Astrocyte (in vitro differentiated cells and primary cell): ENCODE data around the gene MCTP2. TPM values are rescaled to one million over a fixed set of nuclear protein-coding genes. Genes with fewer than 3 reads are reported as not detected.

ENCODE experiments used
- DNase-seq: peaks from one replicate; pipeline ENCODE4 v3.0.0-alpha.2; 2010; ENCODE audit warnings: low read depth
- FAIRE-seq: peaks from 2 replicates; lab custom pipeline; 2011; peaks lifted over from hg19 to GRCh38; lab: Jason Lieb, UNC
- H2AFZ ChIP-seq: 2 replicates; pipeline ENCODE4 v1.6.0; 2012; ENCODE audit warnings: low read depth, low read length, inconsistent platforms
- H3K27ac ChIP-seq: 2 replicates; pipeline ENCODE4 v1.5.1; 2011; ENCODE audit warnings: low read depth, low read length, inconsistent platforms
- H3K27me3 ChIP-seq: 2 replicates; pipeline ENCODE4 v1.6.0; 2011; ENCODE audit warnings: low read length, inconsistent platforms; ENCODE audit not compliant: insufficient read depth
- H3K36me3 ChIP-seq: 2 replicates; pipeline ENCODE4 v1.5.1; 2011; ENCODE audit warnings: low read length, inconsistent platforms; ENCODE audit not compliant: insufficient read depth
- H3K4me1 ChIP-seq: 2 replicates; pipeline ENCODE4 v1.5.1; 2011; ENCODE audit warnings: low read length, inconsistent platforms; ENCODE audit not compliant: insufficient read depth
- H3K4me2 ChIP-seq: 2 replicates; pipeline ENCODE4 v1.6.0; 2012; ENCODE audit warnings: low read length, inconsistent platforms
- H3K4me3 ChIP-seq: 2 replicates; pipeline ENCODE4 v1.5.1; 2011; ENCODE audit warnings: low read depth, mild to moderate bottlenecking, low read length, inconsistent platforms; ENCODE audit not compliant: insufficient read depth
- H3K79me2 ChIP-seq: 2 replicates; pipeline ENCODE4 v1.6.0; 2012; ENCODE audit warnings: mild to moderate bottlenecking, low read length, inconsistent platforms; ENCODE audit not compliant: insufficient read depth
- H3K9ac ChIP-seq: 2 replicates; pipeline ENCODE4 v1.6.0; 2012; ENCODE audit warnings: mild to moderate bottlenecking, low read length, inconsistent platforms
- H3K9me3 ChIP-seq: 2 replicates; pipeline ENCODE4 v1.5.1; 2012; ENCODE audit warnings: low read depth, mild to moderate bottlenecking, low read length, inconsistent platforms; ENCODE audit not compliant: insufficient read depth
- H4K20me1 ChIP-seq: 2 replicates; pipeline ENCODE4 v1.6.0; 2012; ENCODE audit warnings: low read length, inconsistent platforms; ENCODE audit not compliant: insufficient read depth
- H3K27ac Mint-ChIP-seq: one replicate; pipeline ENCODE4 v1.8.0; 2021; ENCODE audit warnings: mild to moderate bottlenecking, mixed read lengths; ENCODE audit not compliant: unreplicated experiment
- H3K27me3 Mint-ChIP-seq: one replicate; pipeline ENCODE4 v1.8.0; 2021; ENCODE audit warnings: low read depth, mixed read lengths; ENCODE audit not compliant: unreplicated experiment
- H3K36me3 Mint-ChIP-seq: one replicate; pipeline ENCODE4 v1.8.0; 2021; ENCODE audit warnings: low read depth, mixed read lengths; ENCODE audit not compliant: unreplicated experiment
- H3K4me1 Mint-ChIP-seq: one replicate; pipeline ENCODE4 v1.8.0; 2021; ENCODE audit warnings: low read depth, mixed read lengths; ENCODE audit not compliant: unreplicated experiment
- H3K4me3 Mint-ChIP-seq: one replicate; pipeline ENCODE4 v1.8.0; 2021; ENCODE audit warnings: mild to moderate bottlenecking, moderate library complexity, mixed read lengths; ENCODE audit not compliant: unreplicated experiment
- H3K9me3 Mint-ChIP-seq: one replicate; pipeline ENCODE4 v1.8.0; 2021; ENCODE audit warnings: mild to moderate bottlenecking, mixed read lengths; ENCODE audit not compliant: unreplicated experiment
- EZH2 ChIP-seq: IDR thresholded peaks from 2 replicates; pipeline ENCODE4 v1.6.1; 2012; ENCODE audit warnings: mild to moderate bottlenecking, low read length, inconsistent platforms; ENCODE audit not compliant: insufficient read depth
- total RNA-seq: library from RNA; stranded (reverse); gene quantifications from 2 replicates; pipeline ENCODE4 v1.2.1, GENCODE V29; 2021
- TF ChIP-seq, protein P1 (sequence below): IDR thresholded peaks from 2 replicates; pipeline ENCODE4 v1.5.1; 2011; ENCODE audit warnings: low read depth, mild to moderate bottlenecking, inconsistent platforms, low read length, moderate library complexity; ENCODE audit not compliant: insufficient read depth

The MCTP2 gene
- total RNA-seq, 1 donor from 2014 or later = 2.6 TPM

DNA sequence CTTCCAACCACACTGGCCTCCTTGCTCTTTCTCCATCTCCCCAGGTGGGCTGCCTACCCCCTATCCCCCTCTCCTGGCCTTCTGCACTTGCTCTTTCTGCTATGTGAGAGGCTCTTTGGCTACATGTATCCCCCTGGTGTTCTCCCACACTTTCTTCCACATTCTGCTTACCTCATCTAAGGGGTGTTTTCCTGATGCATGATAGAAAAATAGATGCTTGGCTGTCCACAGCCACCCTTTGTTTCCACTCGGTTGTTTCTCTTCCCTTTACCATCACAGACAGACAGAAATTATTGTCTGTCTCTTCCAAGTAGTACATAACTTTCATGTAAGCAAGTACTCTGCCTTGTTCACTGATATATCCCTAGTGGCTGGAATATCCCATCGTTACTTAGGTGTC is 39.2 kb downstream of the MCTP2 start:
- DNase-seq = no peak
- Histone ChIP-seq H3K79me2 (no peaks in the 10 kb centered on the region), H4K20me1 (no peaks in the 10 kb centered on the region), H3K9me3 (no peaks in the 10 kb centered on the region), H3K9ac (no peak overlapping the region), H3K4me1 (no peaks in the 10 kb centered on the region), H3K27ac (no peak overlapping the region), H3K4me3 (no peak overlapping the region), H3K36me3 (no peaks in the 10 kb centered on the region), H3K27me3 (no peaks in the 10 kb centered on the region), H3K4me2 (no peak overlapping the region), H2AFZ (no peak overlapping the region)
- no peaks in the 10 kb centered on the region for H3K36me3 Mint-ChIP-seq
- TF ChIP-seq, protein P1, sequence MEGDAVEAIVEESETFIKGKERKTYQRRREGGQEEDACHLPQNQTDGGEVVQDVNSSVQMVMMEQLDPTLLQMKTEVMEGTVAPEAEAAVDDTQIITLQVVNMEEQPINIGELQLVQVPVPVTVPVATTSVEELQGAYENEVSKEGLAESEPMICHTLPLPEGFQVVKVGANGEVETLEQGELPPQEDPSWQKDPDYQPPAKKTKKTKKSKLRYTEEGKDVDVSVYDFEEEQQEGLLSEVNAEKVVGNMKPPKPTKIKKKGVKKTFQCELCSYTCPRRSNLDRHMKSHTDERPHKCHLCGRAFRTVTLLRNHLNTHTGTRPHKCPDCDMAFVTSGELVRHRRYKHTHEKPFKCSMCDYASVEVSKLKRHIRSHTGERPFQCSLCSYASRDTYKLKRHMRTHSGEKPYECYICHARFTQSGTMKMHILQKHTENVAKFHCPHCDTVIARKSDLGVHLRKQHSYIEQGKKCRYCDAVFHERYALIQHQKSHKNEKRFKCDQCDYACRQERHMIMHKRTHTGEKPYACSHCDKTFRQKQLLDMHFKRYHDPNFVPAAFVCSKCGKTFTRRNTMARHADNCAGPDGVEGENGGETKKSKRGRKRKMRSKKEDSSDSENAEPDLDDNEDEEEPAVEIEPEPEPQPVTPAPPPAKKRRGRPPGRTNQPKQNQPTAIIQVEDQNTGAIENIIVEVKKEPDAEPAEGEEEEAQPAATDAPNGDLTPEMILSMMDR = no peak
- no peak for TF ChIP-seq EZH2
- no peaks in the 10 kb centered on the region for H3K27me3 Mint-ChIP-seq
- FAIRE-seq = no peak
- H3K27ac Mint-ChIP-seq = no peak overlapping the region
- H3K4me3 Mint-ChIP-seq = no peak overlapping the region
- H3K9me3 Mint-ChIP-seq = no peaks in the 10 kb centered on the region
- H3K4me1 Mint-ChIP-seq = peaks cover 8% of the 10 kb centered on the region

DNA sequence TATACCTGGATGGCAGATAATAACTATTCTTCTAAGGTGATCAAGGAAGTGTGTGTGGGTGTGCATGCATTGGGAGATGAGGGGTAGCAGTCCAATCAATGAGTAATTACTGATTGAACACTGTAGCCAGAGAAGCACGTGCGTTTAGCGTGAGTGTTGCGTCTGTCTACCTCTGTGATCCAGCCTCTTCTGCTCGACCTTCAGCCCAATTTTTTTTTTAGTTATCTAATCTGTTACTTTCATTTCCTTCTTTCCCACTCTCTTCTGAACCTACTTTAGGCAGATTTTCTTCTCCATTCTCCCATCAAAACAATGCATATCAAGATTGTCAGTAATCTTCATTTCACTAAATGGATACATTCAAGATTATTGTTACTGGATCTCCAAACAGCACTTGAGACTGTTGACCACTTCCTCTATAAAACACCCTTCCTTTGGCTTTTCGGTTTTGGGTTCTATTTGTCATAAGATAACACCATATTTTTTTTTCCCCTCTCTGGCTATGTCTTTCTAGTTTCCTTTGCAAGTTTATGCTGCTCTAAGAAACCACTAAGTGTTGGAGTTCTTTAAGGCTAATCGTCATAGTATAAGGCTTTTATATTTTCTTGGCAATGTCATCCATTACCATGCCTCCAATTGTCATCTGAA is 41.0 kb downstream of the MCTP2 start:
- Histone ChIP-seq H4K20me1 (no peaks in the 10 kb centered on the region), H3K79me2 (no peaks in the 10 kb centered on the region), H3K36me3 (no peaks in the 10 kb centered on the region), H3K27me3 (no peaks in the 10 kb centered on the region), H3K4me1 (no peaks in the 10 kb centered on the region), H3K9me3 (no peaks in the 10 kb centered on the region), H3K27ac (no peak overlapping the region), H3K4me2 (no peak overlapping the region), H3K4me3 (no peak overlapping the region), H3K9ac (no peak overlapping the region), H2AFZ (no peak overlapping the region)
- Mint-ChIP-seq H3K9me3 (no peaks in the 10 kb centered on the region), H3K4me1 (no peaks in the 10 kb centered on the region), H3K27me3 (no peaks in the 10 kb centered on the region), H3K36me3 (no peaks in the 10 kb centered on the region), H3K4me3 (no peak overlapping the region), H3K27ac (no peak overlapping the region)
- DNase-seq (no peak), FAIRE-seq (no peak)
- TF ChIP-seq EZH2 = no peak
- TF ChIP-seq, protein P1 = no peak

GRCh38 chr15:94273826-94274225 is 42.5 kb downstream of the MCTP2 start:
- Histone ChIP-seq H3K4me3 (no peak overlapping the region), H2AFZ (no peak overlapping the region), H3K36me3 (no peaks in the 10 kb centered on the region), H3K4me2 (no peak overlapping the region), H3K4me1 (no peaks in the 10 kb centered on the region), H3K79me2 (no peaks in the 10 kb centered on the region), H3K27me3 (no peaks in the 10 kb centered on the region), H3K9me3 (no peaks in the 10 kb centered on the region), H3K27ac (no peak overlapping the region), H4K20me1 (no peaks in the 10 kb centered on the region), H3K9ac (no peak overlapping the region)
- no peak for DNase-seq
- Mint-ChIP-seq H3K27ac (no peak overlapping the region), H3K4me1 (no peaks in the 10 kb centered on the region), H3K27me3 (no peaks in the 10 kb centered on the region), H3K4me3 (no peak overlapping the region), H3K9me3 (no peaks in the 10 kb centered on the region), H3K36me3 (no peaks in the 10 kb centered on the region)
- FAIRE-seq = no peak
- TF ChIP-seq EZH2 = no peak
- TF ChIP-seq, protein P1 = no peak
